Smooth muscle cell of the brain vasculature (primary cell): ENCODE results near the gene ASGR1.

Experiments used
- DNase-seq: peaks from one replicate; pipeline ENCODE4 v3.0.0-alpha.2; 2012; ENCODE audit warnings: low read depth, low spot score

The ASGR1 gene

DNA sequence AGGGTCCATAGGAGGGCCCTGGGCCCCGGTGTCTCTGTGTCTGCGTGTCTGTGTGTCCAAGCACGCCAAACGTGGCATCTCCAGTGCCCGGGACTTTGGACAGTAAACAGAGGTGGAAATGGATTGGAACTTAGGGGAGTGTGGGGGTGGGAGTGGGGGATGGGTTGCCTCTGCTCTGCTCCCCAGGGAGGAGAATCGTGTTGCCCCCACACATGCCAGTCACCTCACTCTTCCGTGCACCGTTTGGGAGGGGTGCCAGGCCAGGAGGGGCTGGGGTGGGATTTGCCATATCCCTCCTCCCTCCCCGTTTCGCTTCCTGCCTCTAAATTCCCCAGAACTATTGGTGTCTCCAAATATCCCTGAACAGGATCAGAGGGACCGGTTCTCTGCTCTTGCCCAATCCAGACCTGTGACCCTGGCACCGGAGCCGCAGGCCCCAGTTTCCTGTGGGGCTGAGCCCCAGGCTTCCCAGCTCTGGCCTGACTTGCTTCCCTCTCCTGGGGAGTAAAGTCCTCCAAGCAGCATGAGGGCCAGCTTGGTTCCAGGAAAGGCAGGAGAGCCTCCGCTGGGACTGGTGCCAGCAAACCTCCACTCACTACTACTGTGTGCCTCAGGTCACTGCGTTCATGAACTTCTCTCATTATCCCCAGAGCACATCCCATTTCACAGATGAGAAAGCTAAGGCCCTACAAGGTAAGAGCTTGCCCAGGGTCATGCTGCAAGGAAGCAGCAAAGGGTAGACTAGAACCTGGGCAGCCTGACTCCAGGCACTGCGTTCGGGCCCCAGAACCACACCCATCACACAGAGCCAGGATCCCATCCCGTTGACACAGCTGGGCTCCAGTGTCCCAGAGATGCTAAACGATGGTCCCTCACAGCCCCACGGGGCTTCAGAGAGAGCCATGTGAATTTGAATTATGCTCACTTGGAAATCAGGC, at the start of gene ASGR1:
Gene ASGR1, minus strand, starts transcription at position 54 of the 938 bp plus-strand sequence. CDS start 807 bp downstream, outside the sequence.
- DNase-seq: no peak

GRCh38 chr17:7228920-7229319, 49.8 kb upstream of the ASGR1 start:
- DNase-seq: no peak

- no peak for DNase-seq
These were observed 47.8 kb upstream of the ASGR1 start for GRCh38 chr17:7226721-7227710.

DNA sequence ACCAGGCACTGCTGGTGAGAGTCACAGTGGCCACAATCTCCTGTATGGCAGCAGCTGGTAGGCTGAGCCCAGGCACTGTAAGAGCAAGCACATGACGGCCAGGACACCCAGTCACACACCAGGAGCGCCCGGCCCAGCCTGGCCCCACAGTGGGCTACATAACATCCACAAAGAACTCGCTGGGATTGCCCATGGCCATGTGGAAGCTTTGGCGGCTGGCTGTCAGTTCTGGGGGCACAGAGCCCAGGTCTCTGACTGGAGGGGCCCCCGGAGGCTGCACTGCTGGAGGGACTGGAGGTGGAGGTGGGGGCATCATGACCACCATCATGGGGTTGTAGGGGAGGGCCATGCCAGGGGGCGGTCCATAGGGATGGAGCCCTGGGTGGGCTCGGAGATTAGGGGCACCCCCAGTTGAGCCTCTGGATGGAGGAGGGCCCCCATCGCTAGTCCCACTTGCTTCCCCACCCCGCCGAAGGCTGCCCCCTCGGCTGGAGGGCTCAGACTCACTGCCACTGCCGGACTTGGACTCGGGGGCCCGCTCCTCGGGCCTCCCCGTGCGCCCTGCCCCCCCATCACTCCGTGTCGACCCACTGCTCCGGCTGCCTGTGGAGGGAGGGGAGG, 46.7 kb upstream of the ASGR1 start:
- no peak for DNase-seq

- DNase-seq: no peak
These were observed 45.5 kb upstream of the ASGR1 start for GRCh38 chr17:7224661-7225111.

- no peak for DNase-seq
These were observed 44.9 kb upstream of the ASGR1 start for GRCh38 chr17:7224110-7224509.

GRCh38 chr17:7223375-7223774, 44.2 kb upstream of the ASGR1 start:
- DNase-seq: no peak

GRCh38 chr17:7222972-7223292, 43.8 kb upstream of the ASGR1 start:
- no peak for DNase-seq

DNA sequence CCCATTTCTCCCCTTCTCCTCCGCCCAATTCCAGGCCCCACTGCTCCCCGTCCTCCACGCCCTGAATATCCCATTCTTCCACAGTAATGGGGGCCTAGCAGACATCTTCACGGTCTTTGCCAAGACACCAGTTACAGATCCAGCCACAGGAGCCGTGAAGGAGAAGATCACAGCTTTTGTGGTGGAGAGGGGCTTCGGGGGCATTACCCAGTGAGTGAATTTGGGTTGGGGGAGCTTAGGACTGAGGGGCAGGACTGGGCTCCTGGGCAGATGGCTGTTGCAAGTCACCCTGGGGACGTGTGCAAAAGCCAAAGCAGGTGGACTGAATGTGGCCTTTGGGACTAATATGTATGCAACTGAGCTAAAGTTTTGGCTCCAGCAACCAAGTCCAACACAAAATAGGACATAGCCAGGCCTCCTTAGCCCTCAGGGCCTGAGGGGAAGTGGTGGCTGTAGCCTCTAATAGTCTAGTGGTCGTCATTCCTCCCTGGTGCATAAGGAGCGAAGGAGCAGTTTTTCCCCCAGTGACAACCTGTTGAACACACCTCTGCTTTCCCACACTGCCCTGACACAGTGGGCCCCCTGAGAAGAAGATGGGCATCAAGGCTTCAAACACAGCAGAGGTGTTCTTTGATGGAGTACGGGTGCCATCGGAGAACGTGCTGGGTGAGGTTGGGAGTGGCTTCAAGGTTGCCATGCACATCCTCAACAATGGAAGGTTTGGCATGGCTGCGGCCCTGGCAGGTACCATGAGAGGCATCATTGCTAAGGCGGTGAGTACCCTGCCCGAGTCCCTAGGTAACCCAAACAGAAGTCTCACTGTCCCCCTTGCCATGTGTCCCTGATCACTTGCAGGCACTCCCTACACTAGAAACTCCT, 43.2 kb upstream of the ASGR1 start:
- DNase-seq: no peak

DNA sequence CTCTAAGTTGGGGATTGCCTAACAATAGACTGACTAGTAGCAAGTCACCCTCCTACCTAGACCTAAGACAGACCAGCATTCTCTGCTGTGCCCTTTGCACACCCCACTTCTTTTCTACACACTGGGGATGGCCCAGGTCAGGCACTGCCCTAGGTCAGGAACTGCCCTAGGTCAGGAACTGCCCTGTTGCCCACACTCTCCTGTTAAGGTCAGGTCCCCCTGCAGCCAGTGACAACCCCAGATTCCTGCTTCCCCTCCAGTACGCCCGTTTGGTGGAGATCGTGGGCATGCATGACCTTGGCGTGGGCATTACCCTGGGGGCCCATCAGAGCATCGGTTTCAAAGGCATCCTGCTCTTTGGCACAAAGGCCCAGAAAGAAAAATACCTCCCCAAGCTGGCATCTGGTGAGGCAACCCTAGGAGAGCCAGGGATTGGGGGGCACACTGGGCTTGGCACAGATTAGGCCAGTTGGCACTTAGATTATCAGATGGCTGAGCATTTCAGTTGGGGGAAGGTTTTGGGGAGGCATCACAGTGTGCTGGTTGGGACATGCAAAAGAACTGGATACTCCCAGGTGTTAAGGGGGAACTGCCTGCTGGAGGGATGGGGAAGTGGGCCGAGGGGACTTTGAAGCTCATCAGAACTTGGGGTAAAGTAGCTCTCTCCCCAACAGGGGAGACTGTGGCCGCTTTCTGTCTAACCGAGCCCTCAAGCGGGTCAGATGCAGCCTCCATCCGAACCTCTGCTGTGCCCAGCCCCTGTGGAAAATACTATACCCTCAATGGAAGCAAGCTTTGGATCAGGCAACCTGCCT, 42.3 kb upstream of the ASGR1 start:
- no peak for DNase-seq

- no peak for DNase-seq
These were observed 41.6 kb upstream of the ASGR1 start for GRCh38 chr17:7220593-7221277.

- DNase-seq: no peak
These were observed 40.8 kb upstream of the ASGR1 start, which contains the start of the genes ACADVL and DLG4 for GRCh38 chr17:7219812-7220592. Gene ACADVL, plus strand, starts transcription at chr17:7219938. Its CDS starts 47 bp downstream, at chr17:7219985. Gene DLG4, minus strand, starts transcription at chr17:7219836.

GRCh38 chr17:7219229-7219811, 40.1 kb upstream of the ASGR1 start:
- DNase-seq: no peak

DNA sequence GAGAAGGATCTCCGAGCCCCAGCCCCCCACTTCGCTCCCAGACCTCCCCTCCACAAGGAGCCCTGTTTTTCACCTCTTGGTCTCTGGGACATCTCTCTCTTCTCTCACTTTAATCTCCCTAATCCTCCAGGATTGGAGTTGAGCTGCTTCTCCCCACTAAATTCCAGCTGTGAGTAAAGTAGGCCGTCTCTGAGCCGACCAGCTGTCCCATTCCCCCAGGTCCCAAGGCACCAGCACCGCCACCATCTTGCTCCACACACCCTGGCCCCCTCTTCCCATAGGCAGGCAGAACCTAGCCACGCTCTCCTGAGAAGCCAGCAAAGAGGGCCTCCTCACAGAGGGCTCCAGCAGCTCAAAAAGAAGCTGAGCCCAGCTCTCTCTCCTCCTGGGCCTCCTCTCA, 39.6 kb upstream of the ASGR1 start:
- DNase-seq: no peak

DNA sequence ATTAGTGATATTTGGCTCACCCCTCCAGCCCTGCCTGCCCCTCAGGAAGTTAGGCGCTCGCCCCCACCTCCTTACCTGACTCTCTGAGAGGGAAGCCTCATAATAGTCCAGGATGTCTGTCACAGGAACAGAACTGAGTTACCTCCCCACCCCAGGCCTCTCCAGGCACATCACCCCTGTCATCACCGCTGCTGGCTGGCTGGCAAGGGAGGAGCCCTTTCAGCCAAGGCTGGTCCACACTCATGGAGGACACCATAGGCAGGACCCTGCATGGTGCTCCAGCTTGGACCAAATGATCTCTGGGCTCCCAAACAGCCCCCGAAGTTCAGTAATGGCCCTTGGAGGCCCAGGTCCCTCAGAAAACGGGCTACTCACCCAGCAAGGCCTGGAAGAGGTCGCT, 39.0 kb upstream of the ASGR1 start:
- DNase-seq: no peak

DNA sequence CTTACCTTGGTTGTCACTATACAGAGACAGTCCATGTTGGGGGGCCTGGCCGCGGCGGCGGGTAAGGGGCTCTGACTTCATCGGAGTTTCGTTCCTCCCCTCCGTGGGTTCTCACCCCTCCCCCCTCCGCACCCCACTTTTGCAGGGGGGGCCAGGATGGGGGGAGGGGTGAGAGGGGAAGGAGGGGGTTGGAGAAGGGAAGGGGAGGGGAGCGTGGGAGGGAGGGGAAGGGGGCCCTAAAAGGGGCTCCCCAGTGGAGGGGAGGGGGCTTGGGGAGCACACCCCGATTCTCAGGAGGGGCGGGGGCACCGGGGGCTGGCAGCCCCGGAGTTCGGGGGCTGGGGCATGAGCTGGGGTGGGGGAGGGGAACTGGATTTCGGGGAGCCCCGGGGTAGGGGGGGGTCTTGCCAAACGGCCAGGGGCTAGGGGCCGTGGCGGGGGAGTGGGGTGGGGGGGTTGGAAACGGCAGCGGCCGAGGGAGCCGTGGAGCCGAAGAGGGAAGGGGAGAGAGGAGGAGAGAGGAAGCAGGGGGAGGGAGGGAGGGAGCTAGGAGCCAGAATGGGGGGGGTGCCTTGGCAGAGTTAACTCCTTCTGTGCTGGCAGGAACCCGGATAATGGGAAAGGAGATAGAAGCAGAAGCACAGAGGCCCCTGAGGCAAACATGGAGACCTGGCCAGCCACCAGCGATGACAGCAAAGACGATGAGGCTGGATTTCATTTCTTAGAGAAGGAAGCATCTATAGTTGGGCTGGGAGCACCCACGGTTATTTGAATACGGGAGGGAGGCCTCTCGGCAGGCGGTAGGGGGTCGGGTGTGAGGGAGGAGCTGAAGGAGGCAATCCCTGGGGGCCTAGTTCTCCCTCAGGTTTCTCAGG, 38.2 kb upstream of the ASGR1 start:
- DNase-seq: no peak
